ENCODE measurements around the gene GNAI2.
"Not testable (repeated sequence)": the region's sequence is repeated elsewhere in the genome, so short reads cannot be mapped to it uniquely, and the experiment has no call there.

The GNAI2 gene

GRCh38 chr3:50278123-50278879 is 42.3 kb downstream of the GNAI2 start:
- DNase-seq (ENCODE audit: low read depth), result no peak
- TF ChIP-seq CTCF (IDR thresholded peaks at IDR 0.05; ENCODE audit: low read length, missing control alignments), result no peak
- H3K4me3 ChIP-seq (replicated peaks; ENCODE audit: low read depth, low read length), result no peak overlapping the region

- no peak for TF ChIP-seq CTCF (IDR thresholded peaks at IDR 0.05; ENCODE audit: low read length, missing control alignments)
- no peak for DNase-seq (ENCODE audit: low read depth)
- no peak within 1 kb of the TSS for H3K4me3 ChIP-seq (replicated peaks; ENCODE audit: low read depth, low read length)
These were observed 42.8 kb downstream of the GNAI2 start, which contains the start of gene LSMEM2 for GRCh38 chr3:50278880-50279224. Gene LSMEM2 (plus strand): TSS chr3:50279087. CDS start chr3:50279114, 27 bp downstream.

GRCh38 chr3:50279255-50280016 is 43.4 kb downstream of the GNAI2 start:
- DNase-seq (ENCODE audit: low read depth), result no peak
- no peak for TF ChIP-seq CTCF (IDR thresholded peaks at IDR 0.05; ENCODE audit: low read length, missing control alignments)
- H3K4me3 ChIP-seq (replicated peaks; ENCODE audit: low read depth, low read length), result no peak overlapping the region

- DNase-seq (ENCODE audit: low read depth); H3K4me3 ChIP-seq (replicated peaks; ENCODE audit: low read depth, low read length): not testable (repeated sequence)
These were observed 48.1 kb downstream of the GNAI2 start for GRCh38 chr3:50284121-50284520.

- H3K4me3 ChIP-seq (replicated peaks; ENCODE audit: low read depth, low read length), result no peak overlapping the region
- no peak for TF ChIP-seq CTCF (IDR thresholded peaks at IDR 0.05; ENCODE audit: low read length, missing control alignments)
- no peak for DNase-seq (ENCODE audit: low read depth)
These were observed 50.6 kb downstream of the GNAI2 start for GRCh38 chr3:50286322-50287227.

- DNase-seq (ENCODE audit: low read depth), result no peak
- H3K4me3 ChIP-seq (replicated peaks; ENCODE audit: low read depth, low read length), result no peak overlapping the region
- no peak for TF ChIP-seq CTCF (IDR thresholded peaks at IDR 0.05; ENCODE audit: low read length, missing control alignments)
These were observed 51.3 kb downstream of the GNAI2 start for GRCh38 chr3:50287262-50287661.

Data from fibroblast of pulmonary artery (primary cell).